HEK293 (cell line): ENCODE results near the gene MPC1.

Source experiments
- CTCF ChIA-PET: fragments of 350-600 bp; formaldehyde crosslinking; extraction: SDS; loops from one replicate; lab custom pipeline; 2021; ENCODE audit warnings: antibody characterized with exemption; lab: Yijun Ruan, JAX
- POLR2A ChIA-PET: fragments of 300-600 bp; formaldehyde crosslinking; extraction: SDS; loops from one replicate; lab custom pipeline; 2020; ENCODE audit warnings: antibody characterized with exemption, inconsistent platforms; lab: Yijun Ruan, JAX
- H3K27ac ChIP-seq: fragments of 200-500 bp; sonication (Bioruptor generic); 2 replicates; pipeline ENCODE4 v1.5.1; 2014; ENCODE audit warnings: low read depth, low read length, control low read depth, inconsistent platforms; ENCODE audit errors: extremely low read depth
- H3K36me3 ChIP-seq, 2 experiments: fragments of 200-500 bp in 1 of 2; sonication (Bioruptor generic) in 1 of 2; 1 replicate in 1 of 2; 2 replicates in 1 of 2; pipeline ENCODE4 v1.5.1; 2014 to 2017; ENCODE audit warnings: inconsistent platforms in 2 of 2, low read length in 2 of 2; ENCODE audit not compliant: control insufficient read depth in 2 of 2, insufficient read depth in 1 of 2
- H3K4me1 ChIP-seq: fragments of 200-500 bp; sonication (Bioruptor generic); 2 replicates; pipeline ENCODE4 v1.5.1; 2014; ENCODE audit warnings: mild to moderate bottlenecking, low read length, inconsistent platforms; ENCODE audit not compliant: control insufficient read depth, insufficient read depth
- H3K4me3 ChIP-seq: 2 replicates; pipeline ENCODE4 v1.5.1; 2011; ENCODE audit warnings: low read depth, mild to moderate bottlenecking, control low read depth, low read length, moderate library complexity
- H3K9me3 ChIP-seq: fragments of 200-500 bp; sonication (Bioruptor generic); 2 replicates; pipeline ENCODE4 v1.5.1; 2014; ENCODE audit warnings: low read depth, low read length, inconsistent platforms; ENCODE audit not compliant: control insufficient read depth, insufficient read depth
- BCL11A ChIP-seq: fragments of 450-650 bp; formaldehyde crosslinking; IDR thresholded peaks from 2 replicates; pipeline ENCODE4 v1.5.1; 2016; ENCODE audit warnings: low read depth, missing biosample characterization, missing genetic modification characterization
- EGR2 ChIP-seq: fragments of 450-650 bp; formaldehyde crosslinking; IDR thresholded peaks from 2 replicates; pipeline ENCODE4 v1.5.1; 2016; ENCODE audit warnings: low read depth, missing biosample characterization, missing genetic modification characterization
- KLF9 ChIP-seq: fragments of 450-650 bp; formaldehyde crosslinking; IDR thresholded peaks from 2 replicates; pipeline ENCODE4 v1.5.1; 2016; ENCODE audit warnings: missing biosample characterization, missing genetic modification characterization, low read depth
- MYNN ChIP-seq: fragments of 450-650 bp; formaldehyde crosslinking; IDR thresholded peaks from 2 replicates; pipeline ENCODE4 v1.5.1; 2016; ENCODE audit warnings: missing biosample characterization, missing genetic modification characterization, borderline replicate concordance
- RBAK ChIP-seq: fragments of 450-650 bp; formaldehyde crosslinking; IDR thresholded peaks from 2 replicates; pipeline ENCODE4 v1.5.1; 2016; ENCODE audit warnings: missing biosample characterization, missing genetic modification characterization
- ZBTB21 ChIP-seq: fragments of 450-650 bp; formaldehyde crosslinking; IDR thresholded peaks from 2 replicates; pipeline ENCODE4 v1.5.1; 2017; ENCODE audit warnings: missing biosample characterization, missing genetic modification characterization
- ZFHX2 ChIP-seq: fragments of 450-650 bp; formaldehyde crosslinking; conservative IDR thresholded peaks from 2 replicates; pipeline ENCODE4 v1.5.1; 2016; ENCODE audit warnings: missing biosample characterization, missing genetic modification characterization
- ZIC2 ChIP-seq: fragments of 450-650 bp; formaldehyde crosslinking; IDR thresholded peaks from 2 replicates; pipeline ENCODE4 v1.5.1; 2016; ENCODE audit warnings: missing biosample characterization, missing genetic modification characterization
- ZNF169 ChIP-seq: fragments of 450-650 bp; formaldehyde crosslinking; IDR thresholded peaks from 2 replicates; pipeline ENCODE4 v1.5.1; 2016; ENCODE audit warnings: missing biosample characterization, missing genetic modification characterization
- ZNF211 ChIP-seq: fragments of 450-650 bp; formaldehyde crosslinking; IDR thresholded peaks from 2 replicates; pipeline ENCODE4 v1.5.1; 2016; ENCODE audit warnings: low read depth, missing biosample characterization, missing genetic modification characterization
- ZNF223 ChIP-seq: fragments of 450-650 bp; formaldehyde crosslinking; IDR thresholded peaks from 2 replicates; pipeline ENCODE4 v1.5.1; 2016; ENCODE audit warnings: missing biosample characterization, missing genetic modification characterization
- ZNF239 ChIP-seq: fragments of 450-650 bp; formaldehyde crosslinking; IDR thresholded peaks from 2 replicates; pipeline ENCODE4 v1.5.1; 2016; ENCODE audit warnings: missing biosample characterization, missing genetic modification characterization
- ZNF449 ChIP-seq: fragments of 450-650 bp; formaldehyde crosslinking; IDR thresholded peaks from 2 replicates; pipeline ENCODE4 v1.5.1; 2017; ENCODE audit warnings: missing biosample characterization, mild to moderate bottlenecking, missing genetic modification characterization, moderate library complexity
- ZNF621 ChIP-seq: fragments of 450-650 bp; formaldehyde crosslinking; IDR thresholded peaks from 2 replicates; pipeline ENCODE4 v1.5.1; 2017; ENCODE audit warnings: missing biosample characterization, missing genetic modification characterization
- ZNF747 ChIP-seq: fragments of 450-650 bp; formaldehyde crosslinking; IDR thresholded peaks from 2 replicates; pipeline ENCODE4 v1.5.1; 2016; ENCODE audit warnings: missing biosample characterization, missing genetic modification characterization
- ZNF768 ChIP-seq: fragments of 450-650 bp; formaldehyde crosslinking; IDR thresholded peaks from 2 replicates; pipeline ENCODE4 v1.5.1; 2018; ENCODE audit warnings: missing biosample characterization, mild to moderate bottlenecking, missing genetic modification characterization
- ZSCAN30 ChIP-seq: fragments of 450-650 bp; IDR thresholded peaks from 2 replicates; pipeline ENCODE4 v1.5.1; 2018; ENCODE audit warnings: missing biosample characterization, mild to moderate bottlenecking, missing genetic modification characterization, moderate library complexity
- TF ChIP-seq, protein P1 (sequence below): fragments of 450-650 bp; formaldehyde crosslinking; IDR thresholded peaks from 2 replicates; pipeline ENCODE4 v1.5.1; 2016; ENCODE audit warnings: missing biosample characterization, missing genetic modification characterization

MPC1 gene

DNA sequence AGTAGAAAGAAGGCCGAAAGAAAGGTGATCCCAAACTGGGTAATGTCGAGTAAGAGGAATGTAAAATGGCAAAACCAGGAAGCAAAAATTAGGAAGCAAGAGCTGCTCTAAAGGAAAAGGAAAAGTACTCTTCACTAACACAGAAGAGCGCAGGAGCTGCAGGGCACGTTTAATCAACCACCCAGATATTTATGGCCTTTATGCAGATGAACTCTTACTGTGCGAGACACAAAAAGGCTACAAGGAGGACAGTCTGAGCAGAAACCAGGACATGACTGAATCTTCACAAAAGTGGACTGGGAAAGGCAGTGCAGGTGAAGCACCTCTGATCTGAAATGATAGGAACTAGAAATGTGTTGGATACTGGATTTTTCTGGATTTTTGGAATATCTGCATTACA lies 59.3 kb downstream of the MPC1 start:
- Histone ChIP-seq H3K4me1 (no peaks in the 10 kb centered on the region), H3K4me3 (no peak overlapping the region), H3K27ac (no peak overlapping the region), H3K9me3 (no peaks in the 10 kb centered on the region), H3K36me3 (peaks cover 25 to 79% of the 10 kb centered on the region in 2 experiments)
- ChIA-PET CTCF (interaction anchor here (0.8 to 1.6 kb wide), 4 partner anchors 10 to 78 kb away, joined by 3 to 16 read pairs (median 3); no protein-coding TSS in a partner anchor), POLR2A (interaction anchor here (0.9 kb wide), 1 partner anchor 62 kb away, joined by 5 read pairs; no protein-coding TSS in a partner anchor)
- TF ChIP-seq MYNN (tag by site-specific recombination) (no peak), ZNF223 (tag by site-specific recombination) (no peak)

DNA sequence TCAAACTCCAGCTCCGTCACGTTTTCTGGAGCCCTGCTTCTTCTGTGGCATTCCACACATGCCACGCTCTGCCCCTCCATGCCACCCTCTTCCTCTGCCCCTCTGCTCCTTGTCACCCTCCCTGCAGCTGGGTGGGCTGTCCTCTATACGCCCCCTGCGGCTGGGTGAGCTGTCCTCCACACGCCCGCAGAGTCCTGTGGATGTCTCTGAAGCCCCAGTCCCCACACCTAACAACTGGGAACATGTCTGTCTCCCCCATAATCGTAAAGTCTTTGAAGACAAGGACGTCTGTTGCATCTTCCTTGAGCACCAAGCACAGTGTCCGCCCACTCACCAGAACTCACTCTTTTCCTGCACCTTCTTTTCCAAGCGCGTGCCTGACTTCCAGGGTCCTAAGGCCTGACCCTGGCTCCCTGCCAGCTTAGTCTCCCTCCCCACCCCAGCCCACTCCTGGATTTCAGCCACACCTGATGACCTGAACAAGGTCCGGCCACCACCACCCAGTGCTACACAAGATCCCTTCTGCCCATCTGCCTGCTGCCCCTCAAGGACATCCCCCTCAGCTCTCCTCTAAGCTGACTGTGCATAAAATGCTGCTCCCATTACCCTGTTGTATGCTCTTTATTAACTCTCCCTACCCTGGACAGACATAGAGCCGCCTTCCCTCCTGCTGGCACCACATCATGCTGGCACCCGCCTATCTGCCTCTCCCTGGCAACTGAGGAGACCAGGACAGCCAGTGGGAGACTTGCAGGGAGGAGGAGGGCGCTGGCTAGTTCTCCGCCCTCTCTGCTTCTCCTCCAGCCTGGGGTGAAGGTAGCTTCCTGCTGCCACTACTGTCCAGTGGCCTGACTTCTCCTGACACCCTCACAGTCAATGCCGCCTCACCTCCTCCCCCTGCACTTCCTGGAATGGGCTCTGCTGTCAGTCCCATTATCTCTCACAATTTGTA lies 63.8 kb downstream of the MPC1 start:
- H3K36me3 ChIP-seq, result peaks cover 21 to 47% of the 10 kb centered on the region in 2 experiments
- CTCF ChIA-PET, result interaction anchor here (0.8 to 2.8 kb wide), 4 partner anchors 8 to 82 kb away, joined by 4 to 9 read pairs (median 8); no protein-coding TSS in a partner anchor
- POLR2A ChIA-PET, result interaction anchor here (1.0 kb wide), 1 partner anchor 62 kb away, joined by 6 read pairs; no protein-coding TSS in a partner anchor

GRCh38 chr6:166318227-166318626 lies 64.5 kb downstream of the MPC1 start:
- ChIA-PET POLR2A (interaction anchor here (1.7 kb wide), 1 partner anchor 25 kb away, joined by 4 read pairs; the partner anchor contains the start of gene SFT2D1), CTCF (interaction anchor here (0.8 to 2.8 kb wide), 4 partner anchors 63 to 161 kb away, joined by 3 to 9 read pairs (median 6); no protein-coding TSS in a partner anchor)
- H3K9me3 ChIP-seq, result no peaks in the 10 kb centered on the region
- TF ChIP-seq KLF9 (tag by site-specific recombination) (no peak), RBAK (tag by site-specific recombination) (no peak), ZNF449 (no peak), ZNF211 (tag by site-specific recombination) (no peak), EGR2 (no peak), ZNF621 (tag by site-specific recombination) (no peak), ZSCAN30 (tag by site-specific recombination) (no peak)
- peaks cover 21 to 40% of the 10 kb centered on the region in 2 experiments for H3K36me3 ChIP-seq
- H3K27ac ChIP-seq, result no peak overlapping the region
- no peaks in the 10 kb centered on the region for H3K4me1 ChIP-seq
- H3K4me3 ChIP-seq, result no peak overlapping the region

More for the DNA sequence above, 63.8 kb downstream of the MPC1 start:
- H3K4me3 ChIP-seq, result no peak overlapping the region
- no peak for TF ChIP-seq ZNF621 (tag by site-specific recombination)
- TF ChIP-seq ZNF747 (tag by site-specific recombination), result no peak
- TF ChIP-seq, protein P1, sequence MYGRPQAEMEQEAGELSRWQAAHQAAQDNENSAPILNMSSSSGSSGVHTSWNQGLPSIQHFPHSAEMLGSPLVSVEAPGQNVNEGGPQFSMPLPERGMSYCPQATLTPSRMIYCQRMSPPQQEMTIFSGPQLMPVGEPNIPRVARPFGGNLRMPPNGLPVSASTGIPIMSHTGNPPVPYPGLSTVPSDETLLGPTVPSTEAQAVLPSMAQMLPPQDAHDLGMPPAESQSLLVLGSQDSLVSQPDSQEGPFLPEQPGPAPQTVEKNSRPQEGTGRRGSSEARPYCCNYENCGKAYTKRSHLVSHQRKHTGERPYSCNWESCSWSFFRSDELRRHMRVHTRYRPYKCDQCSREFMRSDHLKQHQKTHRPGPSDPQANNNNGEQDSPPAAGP, result 0 out of 2 replicates have a peak, but pooled peaks have one; percentile 38
- TF ChIP-seq ZNF169, result no peak
- peak; percentile 32; the same call in 1 of the 2 replicates for TF ChIP-seq ZFHX2 (tag by site-specific recombination)
- TF ChIP-seq ZNF239 (tag by site-specific recombination), result no peak
- TF ChIP-seq ZIC2 (tag by site-specific recombination), result peak; percentile 58
- TF ChIP-seq BCL11A (tag by site-specific recombination), result no peak
- TF ChIP-seq ZBTB21 (tag by site-specific recombination), result no peak
- no peak for TF ChIP-seq ZNF768 (tag by site-specific recombination)
- H3K27ac ChIP-seq, result no peak overlapping the region
- H3K4me1 ChIP-seq, result no peaks in the 10 kb centered on the region
- H3K9me3 ChIP-seq, result no peaks in the 10 kb centered on the region
